ENCODE data around the gene CCDC88B. TPM values are rescaled to one million over a fixed set of nuclear protein-coding genes. Genes with fewer than 3 reads are reported as not detected.
"Not testable (repeated sequence)": the region's sequence is repeated elsewhere in the genome, so short reads cannot be mapped to it uniquely, and the experiment has no call there.

The CCDC88B gene
- total RNA-seq, 2 donors from 2014 or later, result 119 to 126 TPM

DNA sequence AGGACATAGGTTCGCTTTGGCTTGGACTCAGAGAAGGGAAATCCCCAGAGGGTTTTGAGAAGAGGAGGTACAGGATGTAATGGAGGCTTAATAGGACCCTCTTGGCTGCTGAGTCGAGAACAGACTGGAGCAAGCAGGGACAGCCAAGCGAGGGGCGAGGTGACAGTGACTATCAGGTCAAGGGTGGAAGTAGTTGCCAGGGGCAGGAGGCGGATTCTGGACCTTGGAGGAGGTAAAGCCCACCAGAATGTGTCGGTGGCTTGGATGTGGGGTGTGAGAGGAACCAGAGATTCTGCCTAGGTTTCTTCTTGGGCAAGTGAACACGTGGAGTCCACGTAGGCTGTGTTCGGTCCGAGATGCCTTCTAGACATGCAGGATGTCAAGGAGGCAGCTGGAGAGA is 27.1 kb upstream of the CCDC88B start:
- ATAC-seq (replicated peaks in 1 of 2) (no peak), DNase-seq (no peak)
- H3K27me3 Mint-ChIP-seq (ENCODE audit: low read depth), result no peaks in the 10 kb centered on the region
- H3K4me1 Mint-ChIP-seq (ENCODE audit: low read depth), result peaks cover 42% of the 10 kb centered on the region
- peaks cover 0 to 2% of the 10 kb centered on the region in 2 donors for H3K36me3 Mint-ChIP-seq (ENCODE audit: insufficient read depth in 2 of 2)
- H3K27ac Mint-ChIP-seq, result peak overlapping the region; percentile 36
- H3K9me3 Mint-ChIP-seq, result no peaks in the 10 kb centered on the region
- H3K4me3 Mint-ChIP-seq, result no peak overlapping the region

- no peak overlapping the region for H3K4me3 Mint-ChIP-seq
Measured at GRCh38 chr11:64313491-64314145, 26.4 kb upstream of the CCDC88B start.

GRCh38 chr11:64314146-64314804 is 25.7 kb upstream of the CCDC88B start:
- H3K9me3 Mint-ChIP-seq, result no peaks in the 10 kb centered on the region
- ATAC-seq (replicated peaks in 1 of 2) (no peak), DNase-seq (no peak)
- H3K27ac Mint-ChIP-seq, result no peak overlapping the region
- peaks cover 7% of the 10 kb centered on the region in 2 donors for H3K36me3 Mint-ChIP-seq (ENCODE audit: insufficient read depth in 2 of 2)
- H3K4me3 Mint-ChIP-seq, result no peak overlapping the region
- no peaks in the 10 kb centered on the region for H3K27me3 Mint-ChIP-seq (ENCODE audit: low read depth)
- peaks cover 49% of the 10 kb centered on the region for H3K4me1 Mint-ChIP-seq (ENCODE audit: low read depth)

More at GRCh38 chr11:64313491-64314145, 26.4 kb upstream of the CCDC88B start:
- Mint-ChIP-seq H3K27me3 (ENCODE audit: low read depth) (no peaks in the 10 kb centered on the region), H3K9me3 (no peaks in the 10 kb centered on the region), H3K27ac (no peak overlapping the region), H3K36me3 (ENCODE audit: insufficient read depth in 2 of 2) (peaks cover 2 to 4% of the 10 kb centered on the region in 2 donors), H3K4me1 (ENCODE audit: low read depth) (peaks cover 44% of the 10 kb centered on the region)
- DNase-seq, result no peak
- ATAC-seq (replicated peaks in 1 of 2), result no peak

DNA sequence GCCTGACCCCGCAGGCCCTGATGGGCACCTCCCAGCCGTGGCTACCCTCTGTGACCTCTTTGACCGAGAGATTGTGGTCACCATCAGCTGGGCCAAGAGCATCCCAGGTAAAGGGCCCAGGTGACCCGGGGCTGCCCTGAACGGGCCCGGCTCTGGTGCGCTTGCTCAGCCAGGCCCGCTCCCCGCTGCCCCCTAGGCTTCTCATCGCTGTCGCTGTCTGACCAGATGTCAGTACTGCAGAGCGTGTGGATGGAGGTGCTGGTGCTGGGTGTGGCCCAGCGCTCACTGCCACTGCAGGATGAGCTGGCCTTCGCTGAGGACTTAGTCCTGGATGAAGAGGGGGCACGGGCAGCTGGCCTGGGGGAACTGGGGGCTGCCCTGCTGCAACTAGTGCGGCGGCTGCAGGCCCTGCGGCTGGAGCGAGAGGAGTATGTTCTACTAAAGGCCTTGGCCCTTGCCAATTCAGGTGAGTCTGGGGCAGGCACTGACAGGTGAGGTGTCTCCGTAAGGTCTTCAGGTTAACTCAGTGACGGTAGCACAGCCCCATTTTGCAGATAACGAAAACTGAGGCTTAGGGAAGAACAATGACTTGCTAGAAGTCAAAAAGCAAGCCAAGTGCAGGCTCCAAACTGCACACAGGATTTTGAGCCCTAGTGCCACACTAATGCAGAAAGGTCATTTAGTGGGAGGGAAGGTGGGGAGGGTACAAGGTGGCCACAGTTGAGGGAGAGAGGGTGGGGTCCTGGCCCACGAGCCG is 25.0 kb upstream of the CCDC88B start:
- Mint-ChIP-seq H3K27ac (no peak overlapping the region), H3K4me3 (peak overlapping the region in 1 of 2 donors; percentile 11), H3K9me3 (no peaks in the 10 kb centered on the region), H3K36me3 (ENCODE audit: insufficient read depth in 2 of 2) (peaks cover 7% of the 10 kb centered on the region in 2 donors), H3K27me3 (ENCODE audit: low read depth) (no peaks in the 10 kb centered on the region), H3K4me1 (ENCODE audit: low read depth) (peaks cover 54% of the 10 kb centered on the region)
- ATAC-seq (replicated peaks in 1 of 2), result no peak
- DNase-seq, result no peak

GRCh38 chr11:64315667-64316526 is 24.1 kb upstream of the CCDC88B start:
- not testable (repeated sequence) for H3K36me3 Mint-ChIP-seq (ENCODE audit: insufficient read depth in 2 of 2); H3K27me3 Mint-ChIP-seq (ENCODE audit: low read depth); DNase-seq; ATAC-seq (replicated peaks in 1 of 2); H3K9me3 Mint-ChIP-seq
- Mint-ChIP-seq H3K27ac (peak overlapping the region; percentile 98), H3K4me1 (ENCODE audit: low read depth) (peaks cover 60% of the 10 kb centered on the region), H3K4me3 (peak overlapping the region; percentile 88 to 92)

GRCh38 chr11:64316672-64317324 is 23.2 kb upstream of the CCDC88B start:
- Mint-ChIP-seq H3K27me3 (ENCODE audit: low read depth) (no peaks in the 10 kb centered on the region), H3K27ac (peak overlapping the region; percentile 98), H3K4me1 (ENCODE audit: low read depth) (peaks cover 69% of the 10 kb centered on the region), H3K9me3 (no peaks in the 10 kb centered on the region), H3K36me3 (ENCODE audit: insufficient read depth in 2 of 2) (peaks cover 9% of the 10 kb centered on the region in 2 donors), H3K4me3 (peak overlapping the region; percentile 88 to 92)
- DNase-seq (peak; percentile 45 to 47), ATAC-seq (replicated peaks in 1 of 2) (peak; percentile 14 to 33)

- Mint-ChIP-seq H3K9me3 (no peaks in the 10 kb centered on the region), H3K4me3 (peak within 1 kb of the TSS; percentile 88 to 92), H3K27ac (peak within 1 kb of the TSS; percentile 98), H3K36me3 (ENCODE audit: insufficient read depth in 2 of 2) (peaks cover 9% of the 10 kb centered on the region in 2 donors), H3K4me1 (ENCODE audit: low read depth) (peaks cover 68% of the 10 kb centered on the region), H3K27me3 (ENCODE audit: low read depth) (no peaks in the 10 kb centered on the region)
- ATAC-seq (replicated peaks in 1 of 2), result peak; percentile 79 to 84
- peak; percentile 94 to 98 for DNase-seq
Measured at GRCh38 chr11:64317325-64317960, 22.6 kb upstream of the CCDC88B start, which contains the start of gene TRMT112. Gene TRMT112 (minus strand): TSS chr11:64317559. CDS start chr11:64317526, 33 bp downstream.

DNA sequence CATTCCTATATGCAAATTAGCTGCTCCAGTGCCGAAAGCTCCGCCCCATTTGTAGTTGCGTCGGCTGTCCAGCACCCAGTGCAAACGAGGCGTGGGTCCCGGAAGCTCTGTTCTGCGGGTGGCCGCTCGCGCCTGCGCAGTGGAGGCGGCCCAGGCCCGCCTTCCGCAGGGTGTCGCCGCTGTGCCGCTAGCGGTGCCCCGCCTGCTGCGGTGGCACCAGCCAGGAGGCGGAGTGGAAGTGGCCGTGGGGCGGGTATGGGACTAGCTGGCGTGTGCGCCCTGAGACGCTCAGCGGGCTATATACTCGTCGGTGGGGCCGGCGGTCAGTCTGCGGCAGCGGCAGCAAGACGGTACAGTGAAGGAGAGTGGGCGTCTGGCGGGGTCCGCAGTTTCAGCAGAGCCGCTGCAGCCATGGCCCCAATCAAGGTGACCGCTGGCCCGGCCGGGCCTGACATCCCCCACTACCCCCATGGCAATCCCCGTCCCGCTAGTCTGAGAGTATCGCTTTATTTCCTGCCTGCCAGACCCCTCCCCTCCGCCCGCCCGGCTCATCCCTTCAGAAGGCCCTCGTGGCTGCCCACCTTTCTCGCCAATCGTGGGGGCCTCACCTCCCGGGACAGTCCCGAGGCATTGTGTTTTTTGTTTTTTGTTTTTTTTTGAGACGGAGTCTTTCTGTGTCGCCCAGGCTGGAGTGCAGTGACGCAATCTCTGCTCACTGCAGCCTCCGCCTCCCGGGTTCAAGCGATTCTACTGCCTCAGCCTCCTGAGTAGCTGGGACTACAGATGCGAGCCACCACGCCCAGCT is 21.8 kb upstream of the CCDC88B start, which contains the start of gene PRDX5:
TSS of gene PRDX5 (plus strand) at position 161 of the 805 bp plus-strand sequence. CDS start at position 256, 95 bp downstream.
- Mint-ChIP-seq H3K9me3 (no peaks in the 10 kb centered on the region), H3K36me3 (ENCODE audit: insufficient read depth in 2 of 2) (peaks cover 9% of the 10 kb centered on the region in 2 donors), H3K27me3 (ENCODE audit: low read depth) (no peaks in the 10 kb centered on the region), H3K4me1 (ENCODE audit: low read depth) (peaks cover 61% of the 10 kb centered on the region), H3K27ac (peak within 1 kb of the TSS; percentile 98), H3K4me3 (peak within 1 kb of the TSS; percentile 88 to 92)
- DNase-seq (peak; percentile 96 to 97), ATAC-seq (replicated peaks in 1 of 2) (peak; percentile 80 to 81)

GRCh38 chr11:64318766-64319761 is 20.9 kb upstream of the CCDC88B start:
- DNase-seq (no peak), ATAC-seq (replicated peaks in 1 of 2) (no peak)
- Mint-ChIP-seq H3K4me3 (peak overlapping the region; percentile 88 to 92), H3K27ac (peak overlapping the region; percentile 98), H3K36me3 (ENCODE audit: insufficient read depth in 2 of 2) (peaks cover 9% of the 10 kb centered on the region in 2 donors), H3K4me1 (ENCODE audit: low read depth) (peaks cover 59% of the 10 kb centered on the region), H3K27me3 (ENCODE audit: low read depth) (no peaks in the 10 kb centered on the region), H3K9me3 (no peaks in the 10 kb centered on the region)

DNA sequence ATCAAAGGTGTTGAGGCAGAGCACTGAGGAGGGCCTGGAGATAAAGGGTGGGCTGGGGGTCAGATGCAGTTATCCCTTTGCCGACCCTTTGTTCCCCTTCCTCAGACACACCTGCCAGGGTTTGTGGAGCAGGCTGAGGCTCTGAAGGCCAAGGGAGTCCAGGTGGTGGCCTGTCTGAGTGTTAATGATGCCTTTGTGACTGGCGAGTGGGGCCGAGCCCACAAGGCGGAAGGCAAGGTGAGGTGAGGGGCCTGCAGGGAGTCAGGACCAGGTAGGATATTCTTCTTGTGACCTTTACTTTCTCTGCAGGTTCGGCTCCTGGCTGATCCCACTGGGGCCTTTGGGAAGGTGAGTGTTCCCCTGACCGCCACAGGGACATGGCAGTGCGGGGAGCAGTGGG is 19.4 kb upstream of the CCDC88B start:
- no peak overlapping the region for H3K4me3 Mint-ChIP-seq
- no peak for ATAC-seq (replicated peaks in 1 of 2)

More for the DNA sequence above, 19.4 kb upstream of the CCDC88B start:
- no peak for DNase-seq
- H3K4me1 Mint-ChIP-seq (ENCODE audit: low read depth), result peaks cover 50% of the 10 kb centered on the region
- H3K36me3 Mint-ChIP-seq (ENCODE audit: insufficient read depth in 2 of 2), result peaks cover 9% of the 10 kb centered on the region in 2 donors
- peak overlapping the region; percentile 78 for H3K27ac Mint-ChIP-seq
- H3K27me3 Mint-ChIP-seq (ENCODE audit: low read depth), result no peaks in the 10 kb centered on the region
- no peaks in the 10 kb centered on the region for H3K9me3 Mint-ChIP-seq
